BLaER1 (cell line): ENCODE measurements around the gene NOB1.

Experiments
- H3K27ac ChIP-seq: shearing (Covaris generic); formaldehyde crosslinking; 2 replicates; pipeline ENCODE4 v1.8.1; 2022
- H3K27me3 ChIP-seq: shearing (Covaris generic); formaldehyde crosslinking; 2 replicates; pipeline ENCODE4 v1.8.1; 2022
- H3K36me3 ChIP-seq: shearing (Covaris generic); formaldehyde crosslinking; 2 replicates; pipeline ENCODE4 v1.8.1; 2022
- H3K4me1 ChIP-seq: shearing (Covaris generic); formaldehyde crosslinking; 2 replicates; pipeline ENCODE4 v1.8.1; 2022
- H3K4me2 ChIP-seq: shearing (Covaris generic); formaldehyde crosslinking; 2 replicates; pipeline ENCODE4 v1.8.1; 2022
- H3K4me3 ChIP-seq: shearing (Covaris generic); formaldehyde crosslinking; 2 replicates; pipeline ENCODE4 v1.8.1; 2022
- H3K9ac ChIP-seq: shearing (Covaris generic); formaldehyde crosslinking; 2 replicates; pipeline ENCODE4 v1.8.1; 2022
- H3K9me3 ChIP-seq: shearing (Covaris generic); formaldehyde crosslinking; 2 replicates; pipeline ENCODE4 v1.8.1; 2022
- H4K20me1 ChIP-seq: shearing (Covaris generic); formaldehyde crosslinking; 2 replicates; pipeline ENCODE4 v1.8.1; 2022
- Cebpa-rat ChIP-seq: shearing (Covaris generic); IDR thresholded peaks from 2 replicates; pipeline ENCODE4 v1.8.1; 2022

NOB1 gene

GRCh38 chr16:69724414-69724873 lies 30.3 kb downstream of the NOB1 start:
- Histone ChIP-seq H3K9ac (no peak overlapping the region), H3K4me1 (peaks cover 45% of the 10 kb centered on the region), H3K4me3 (no peak overlapping the region), H3K27ac (no peak overlapping the region), H4K20me1 (no peaks in the 10 kb centered on the region), H3K36me3 (no peaks in the 10 kb centered on the region), H3K9me3 (no peaks in the 10 kb centered on the region), H3K4me2 (no peak overlapping the region), H3K27me3 (no peaks in the 10 kb centered on the region)
- no peak for TF ChIP-seq Cebpa-rat

- peaks cover 20% of the 10 kb centered on the region for H3K4me1 ChIP-seq
Observed at GRCh38 chr16:69721441-69721957, 33.2 kb downstream of the NOB1 start.

GRCh38 chr16:69720822-69721430 lies 33.8 kb downstream of the NOB1 start:
- Histone ChIP-seq H3K36me3 (peaks cover 9% of the 10 kb centered on the region), H3K4me1 (peaks cover 17% of the 10 kb centered on the region), H3K4me2 (no peak overlapping the region), H3K27me3 (no peaks in the 10 kb centered on the region), H3K9me3 (no peaks in the 10 kb centered on the region), H4K20me1 (no peaks in the 10 kb centered on the region), H3K27ac (no peak overlapping the region), H3K4me3 (no peak overlapping the region), H3K9ac (0 out of 2 replicates have a peak overlapping the region, but pooled peaks have one; percentile 15)
- no peak for TF ChIP-seq Cebpa-rat

More at GRCh38 chr16:69721441-69721957, 33.2 kb downstream of the NOB1 start:
- Histone ChIP-seq H3K27ac (no peak overlapping the region), H3K4me3 (no peak overlapping the region), H4K20me1 (no peaks in the 10 kb centered on the region), H3K4me2 (no peak overlapping the region), H3K9ac (no peak overlapping the region), H3K36me3 (peaks cover 9% of the 10 kb centered on the region; the same call in 1 of the 2 replicates), H3K27me3 (no peaks in the 10 kb centered on the region), H3K9me3 (no peaks in the 10 kb centered on the region)
- no peak for TF ChIP-seq Cebpa-rat

- no peak overlapping the region for H3K4me3 ChIP-seq
- no peaks in the 10 kb centered on the region for H3K4me1 ChIP-seq
- TF ChIP-seq Cebpa-rat: no peak
Observed at GRCh38 chr16:69718111-69718764, 36.5 kb downstream of the NOB1 start.

GRCh38 chr16:69717066-69717465 lies 37.7 kb downstream of the NOB1 start:
- Histone ChIP-seq H3K27ac (no peak overlapping the region), H3K27me3 (no peaks in the 10 kb centered on the region), H3K4me3 (no peak overlapping the region), H3K9me3 (no peaks in the 10 kb centered on the region), H3K9ac (no peak overlapping the region), H3K36me3 (peaks cover 30% of the 10 kb centered on the region), H3K4me2 (no peak overlapping the region), H4K20me1 (no peaks in the 10 kb centered on the region), H3K4me1 (no peaks in the 10 kb centered on the region)
- TF ChIP-seq Cebpa-rat: no peak

More at GRCh38 chr16:69718111-69718764, 36.5 kb downstream of the NOB1 start:
- Histone ChIP-seq H3K27me3 (no peaks in the 10 kb centered on the region), H3K36me3 (peaks cover 18% of the 10 kb centered on the region), H3K9ac (no peak overlapping the region), H4K20me1 (no peaks in the 10 kb centered on the region), H3K9me3 (no peaks in the 10 kb centered on the region), H3K4me2 (no peak overlapping the region), H3K27ac (no peak overlapping the region)

- no peak overlapping the region for H3K9ac ChIP-seq
- H3K27ac ChIP-seq: no peak overlapping the region
- TF ChIP-seq Cebpa-rat: no peak
- H3K27me3 ChIP-seq: no peaks in the 10 kb centered on the region
- no peaks in the 10 kb centered on the region for H4K20me1 ChIP-seq
- H3K4me2 ChIP-seq: no peak overlapping the region
- no peaks in the 10 kb centered on the region for H3K4me1 ChIP-seq
- H3K9me3 ChIP-seq: no peaks in the 10 kb centered on the region
- H3K4me3 ChIP-seq: no peak overlapping the region
- H3K36me3 ChIP-seq: peaks cover 40% of the 10 kb centered on the region
Observed at GRCh38 chr16:69712914-69713581, 41.7 kb downstream of the NOB1 start.

GRCh38 chr16:69712277-69712676 lies 42.4 kb downstream of the NOB1 start:
- H3K27ac ChIP-seq: no peak overlapping the region
- no peak for TF ChIP-seq Cebpa-rat
- H3K4me1 ChIP-seq: no peaks in the 10 kb centered on the region
- H3K9ac ChIP-seq: no peak overlapping the region
- peaks cover 37% of the 10 kb centered on the region for H3K36me3 ChIP-seq
- H3K4me3 ChIP-seq: no peak overlapping the region
- no peaks in the 10 kb centered on the region for H3K9me3 ChIP-seq
- H3K4me2 ChIP-seq: no peak overlapping the region
- no peaks in the 10 kb centered on the region for H3K27me3 ChIP-seq
- H4K20me1 ChIP-seq: no peaks in the 10 kb centered on the region

GRCh38 chr16:69711115-69711740 lies 43.5 kb downstream of the NOB1 start:
- no peak overlapping the region for H3K4me2 ChIP-seq

GRCh38 chr16:69709456-69710084 lies 45.2 kb downstream of the NOB1 start:
- TF ChIP-seq Cebpa-rat: no peak
- Histone ChIP-seq H3K4me3 (no peak overlapping the region), H4K20me1 (no peaks in the 10 kb centered on the region), H3K4me1 (no peaks in the 10 kb centered on the region), H3K36me3 (peaks cover 36% of the 10 kb centered on the region), H3K4me2 (no peak overlapping the region), H3K9me3 (no peaks in the 10 kb centered on the region), H3K27ac (no peak overlapping the region), H3K9ac (no peak overlapping the region), H3K27me3 (no peaks in the 10 kb centered on the region)

More at GRCh38 chr16:69711115-69711740, 43.5 kb downstream of the NOB1 start:
- Histone ChIP-seq H3K27ac (no peak overlapping the region), H3K4me1 (no peaks in the 10 kb centered on the region), H4K20me1 (no peaks in the 10 kb centered on the region), H3K36me3 (peaks cover 38% of the 10 kb centered on the region), H3K9ac (no peak overlapping the region), H3K9me3 (no peaks in the 10 kb centered on the region), H3K27me3 (no peaks in the 10 kb centered on the region), H3K4me3 (no peak overlapping the region)
- TF ChIP-seq Cebpa-rat: no peak
